Middle frontal gyrus (tissue), 1 donor: Measurements from ENCODE around the gene ATP5PB.

Source experiments
- DNase-seq: peaks from one replicate; pipeline ENCODE4 v3.0.0-alpha.2; 2015; ENCODE audit warnings: low spot score; ENCODE audit errors: extremely low spot score

ATP5PB gene, protein sequence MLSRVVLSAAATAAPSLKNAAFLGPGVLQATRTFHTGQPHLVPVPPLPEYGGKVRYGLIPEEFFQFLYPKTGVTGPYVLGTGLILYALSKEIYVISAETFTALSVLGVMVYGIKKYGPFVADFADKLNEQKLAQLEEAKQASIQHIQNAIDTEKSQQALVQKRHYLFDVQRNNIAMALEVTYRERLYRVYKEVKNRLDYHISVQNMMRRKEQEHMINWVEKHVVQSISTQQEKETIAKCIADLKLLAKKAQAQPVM

GRCh38 chr1:111448918-111449702, at the start of gene ATP5PB, which contains the start of gene WDR77:
Gene ATP5PB, plus strand, starts transcription at chr1:111449464. Its CDS starts 78 bp downstream, at chr1:111449542.
Gene WDR77, minus strand, starts transcription at chr1:111449256. Its CDS starts 87 bp downstream, at chr1:111449169.
- DNase-seq: peak; percentile 99

DNA sequence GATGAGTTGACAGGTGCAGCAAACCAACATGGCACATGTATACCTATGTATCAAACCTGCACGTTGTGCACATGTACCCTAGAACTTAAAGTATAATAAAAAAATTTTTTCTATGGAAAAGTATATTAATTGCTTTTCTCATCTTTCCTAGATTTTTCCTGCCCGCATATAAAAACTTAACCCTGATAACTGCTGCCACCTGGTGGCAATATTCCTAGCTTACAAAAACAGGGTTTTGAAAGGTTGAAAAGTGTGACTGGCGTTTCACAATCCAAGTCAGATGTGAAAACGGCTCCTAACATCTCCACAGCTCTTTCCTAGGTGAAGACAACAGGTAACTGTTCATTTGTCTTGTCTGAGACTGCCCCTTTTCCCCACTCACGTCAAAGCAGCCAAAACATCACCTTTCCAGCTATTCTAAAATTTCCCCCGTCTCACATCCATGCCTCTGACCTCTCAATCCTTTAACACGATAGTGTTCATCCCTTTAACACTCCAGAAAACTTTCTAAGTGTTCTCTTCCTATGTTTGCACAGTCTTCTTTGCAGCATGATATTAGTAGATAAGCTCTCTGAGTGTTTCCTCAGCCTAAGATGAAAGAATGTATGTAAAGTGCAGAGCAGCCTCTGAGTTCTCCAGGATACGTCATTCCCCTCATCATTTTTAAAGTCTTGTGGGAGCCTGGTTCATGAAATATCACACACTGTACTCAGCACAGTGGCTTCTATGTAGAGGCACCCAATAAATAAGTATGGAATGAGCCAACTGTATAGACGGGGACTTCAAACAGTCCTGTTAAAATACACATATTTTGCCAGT, 49.3 kb upstream of the ATP5PB start:
- DNase-seq: peak; percentile 6

- no peak for DNase-seq
These were observed 47.2 kb upstream of the ATP5PB start for GRCh38 chr1:111402083-111402482.

- DNase-seq: no peak
These were observed 44.7 kb upstream of the ATP5PB start for GRCh38 chr1:111404588-111404987.

GRCh38 chr1:111406321-111406768, 42.9 kb upstream of the ATP5PB start:
- DNase-seq: no peak

- no peak for DNase-seq
These were observed 42.0 kb upstream of the ATP5PB start for GRCh38 chr1:111407301-111407700.

- no peak for DNase-seq
These were observed 36.4 kb upstream of the ATP5PB start for GRCh38 chr1:111412839-111413238.

DNA sequence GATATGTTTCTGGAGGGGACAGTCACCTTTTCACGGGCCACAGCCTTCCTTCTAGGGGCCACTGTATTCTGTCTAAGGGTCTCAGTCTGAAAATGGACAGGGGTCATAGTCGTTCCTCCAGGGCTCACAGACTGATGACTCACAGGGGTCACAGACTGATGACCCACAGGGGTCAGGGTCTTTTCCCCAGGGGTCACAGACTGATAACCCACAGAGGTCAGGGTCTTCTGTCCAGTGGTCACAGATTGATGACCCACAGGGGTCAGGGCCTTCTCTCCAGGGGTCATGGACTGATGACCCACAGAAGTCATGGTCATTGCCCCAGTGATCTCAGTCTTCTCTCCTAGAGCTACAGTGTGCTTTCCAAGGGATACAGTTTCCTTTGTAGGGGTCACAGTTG, 34.5 kb upstream of the ATP5PB start:
- DNase-seq: no peak

DNA sequence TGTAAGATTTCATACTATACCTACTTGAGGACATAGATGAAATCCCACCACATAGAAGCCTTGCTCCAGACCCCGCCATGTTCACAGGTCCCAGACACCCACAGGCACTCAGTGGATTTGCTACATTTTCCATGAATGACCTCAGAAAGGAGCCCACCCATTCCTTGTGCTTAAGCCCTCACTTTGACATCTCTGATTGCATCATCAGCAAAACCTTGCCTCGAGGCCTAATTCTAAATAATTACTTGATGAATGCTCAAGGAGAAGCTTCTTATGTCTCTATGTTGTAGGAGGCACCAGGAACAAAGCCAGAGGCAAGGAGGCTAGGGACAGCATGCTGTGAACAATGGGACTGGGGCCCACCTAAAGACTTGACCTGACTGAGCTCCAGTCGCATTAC, 33.8 kb upstream of the ATP5PB start:
- DNase-seq: no peak

DNA sequence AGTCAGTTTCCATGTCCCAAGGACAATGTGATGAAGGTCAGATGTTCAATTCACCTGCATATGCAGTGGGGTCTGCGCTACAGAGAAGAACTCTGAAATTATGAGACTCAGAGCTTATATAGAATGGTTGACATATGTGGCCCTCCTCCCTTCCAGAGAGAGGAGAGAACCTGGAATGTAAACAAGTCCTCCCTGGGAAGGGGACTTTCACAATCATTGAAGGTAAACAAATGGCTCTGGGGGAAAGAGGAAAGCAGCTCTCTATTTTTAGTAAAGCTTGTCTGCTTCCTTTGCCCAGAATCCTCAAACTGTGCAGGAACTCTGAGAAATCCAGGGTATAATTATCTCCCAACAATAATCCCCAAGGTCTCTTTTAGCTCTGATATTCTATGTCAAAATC, 31.5 kb upstream of the ATP5PB start:
- DNase-seq: no peak

DNA sequence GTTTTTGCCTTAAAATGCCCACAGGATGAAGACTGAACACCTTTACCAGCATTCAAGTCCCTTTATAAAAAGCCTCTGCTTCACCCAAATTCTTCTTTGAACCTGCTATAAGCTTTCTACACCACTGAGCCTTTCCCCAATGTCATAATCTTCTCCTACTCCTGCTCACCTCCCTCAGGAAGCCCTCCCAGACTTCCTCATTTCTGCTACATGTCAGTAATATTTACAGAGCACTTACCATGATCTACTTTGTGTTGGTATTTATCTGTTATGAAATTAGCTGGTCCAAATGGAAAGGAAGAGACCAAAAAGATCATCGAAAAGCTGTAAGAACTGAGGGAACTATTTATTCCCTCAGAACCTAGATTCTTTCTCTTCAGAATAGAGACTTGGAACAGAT, 30.2 kb upstream of the ATP5PB start:
- DNase-seq: no peak

DNA sequence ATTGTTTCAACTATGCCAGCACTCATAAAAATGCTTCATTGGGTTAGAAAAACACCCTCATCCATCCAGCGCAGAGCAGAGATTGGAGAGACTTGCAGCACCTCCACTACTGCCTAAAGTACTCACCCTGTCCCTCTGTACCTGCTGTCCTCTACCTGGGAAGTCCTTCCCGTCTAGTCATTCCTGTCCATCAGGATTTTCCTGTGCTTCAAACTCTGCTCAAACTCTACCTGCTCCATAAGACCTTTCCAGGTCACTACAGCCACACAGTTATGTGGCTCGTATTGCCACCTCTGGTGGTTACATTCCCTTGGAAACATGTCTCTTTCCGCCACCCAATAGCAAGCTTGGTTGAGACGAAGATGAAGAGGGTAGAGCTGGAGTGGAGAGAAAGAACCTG, 28.9 kb upstream of the ATP5PB start:
- DNase-seq: no peak

GRCh38 chr1:111422546-111423391, 26.5 kb upstream of the ATP5PB start:
- DNase-seq: no peak

- no peak for DNase-seq
These were observed 25.0 kb upstream of the ATP5PB start for GRCh38 chr1:111424281-111424680.

DNA sequence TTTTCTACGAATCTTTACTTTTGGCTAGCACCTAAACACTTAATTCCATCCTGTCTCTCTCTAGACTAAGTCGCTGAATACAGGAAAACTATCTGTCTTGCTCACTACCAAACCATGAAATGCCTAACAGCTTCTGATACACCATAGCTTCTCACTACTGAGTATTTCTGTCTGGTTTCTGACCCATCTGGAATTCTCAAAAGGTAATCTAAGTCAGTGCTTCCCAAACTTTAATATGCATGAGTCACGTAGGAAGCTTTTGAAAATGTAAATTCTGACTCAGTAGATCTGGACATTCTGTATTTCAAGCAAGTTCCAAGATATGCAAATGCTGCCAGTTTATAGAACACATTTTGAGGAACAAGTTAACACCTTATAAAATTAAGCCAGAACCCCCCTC, 12.5 kb upstream of the ATP5PB start:
- no peak for DNase-seq

DNA sequence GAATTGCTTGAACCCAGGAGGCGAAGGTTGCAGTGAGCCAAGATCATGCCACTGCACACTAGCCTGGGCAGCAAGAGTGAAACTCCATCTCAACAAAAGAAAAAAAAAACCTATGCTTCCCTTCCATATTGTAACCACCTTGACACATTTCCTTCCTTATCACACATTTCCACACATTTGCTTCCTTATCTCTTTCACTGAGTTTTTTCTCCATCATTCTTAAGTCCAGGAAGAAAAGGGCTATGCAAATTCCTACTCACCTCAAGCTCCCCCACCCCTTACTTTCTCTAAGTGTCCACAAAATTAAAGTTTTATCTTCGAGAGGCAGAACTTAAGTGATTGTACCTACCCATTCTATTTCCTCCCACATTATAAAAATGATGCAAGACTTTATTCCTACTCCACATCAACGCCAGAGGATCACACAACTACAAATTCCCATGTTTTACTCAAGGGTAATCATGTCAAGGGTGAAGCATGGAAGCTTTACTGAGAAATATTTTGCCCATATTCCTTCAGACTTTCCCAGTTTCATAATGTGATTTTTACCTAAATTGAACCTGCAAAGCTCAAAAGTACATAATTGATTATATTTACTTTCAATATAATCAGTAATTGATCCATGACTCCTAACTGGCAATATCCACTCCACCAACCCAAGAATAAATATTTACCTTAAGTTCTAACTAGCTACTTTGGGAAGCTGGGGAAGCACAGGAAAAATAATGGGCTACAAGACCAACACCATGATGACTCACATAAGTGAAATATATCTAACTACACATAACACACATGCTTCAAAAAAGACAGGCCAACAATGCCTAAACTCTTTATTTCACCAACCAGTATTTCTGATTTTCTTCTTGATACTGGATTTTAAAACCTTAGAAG, 9.6 kb upstream of the ATP5PB start:
- DNase-seq: no peak

DNA sequence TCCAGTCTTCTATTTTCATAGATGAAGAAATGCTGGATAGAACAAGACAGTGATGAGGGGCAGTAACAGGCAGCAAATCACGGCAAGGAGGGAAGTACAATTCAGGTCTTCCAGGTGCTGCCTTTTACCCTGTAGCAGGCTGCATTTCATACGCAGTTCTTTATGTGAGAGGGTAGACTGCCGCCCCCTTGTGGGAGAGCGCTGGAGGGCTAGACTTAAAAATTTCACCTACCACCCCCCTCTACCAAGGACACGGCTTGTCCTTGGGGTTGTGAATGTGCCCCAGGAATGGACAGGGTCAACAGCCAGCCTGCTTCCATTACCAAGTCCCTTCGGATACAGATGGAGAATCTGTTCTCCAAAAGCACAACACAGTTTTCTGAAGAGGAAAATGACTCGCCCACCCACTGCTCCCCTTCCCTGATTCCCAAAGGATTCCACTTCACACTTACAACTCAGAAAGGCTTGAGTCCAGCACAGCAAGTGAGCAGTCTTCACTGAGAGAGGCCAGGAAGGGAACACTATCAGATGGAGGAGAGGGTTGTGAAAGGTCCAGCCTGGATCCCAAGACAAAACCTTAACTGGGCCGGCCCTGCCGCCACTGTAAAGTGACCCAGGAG, 7.6 kb upstream of the ATP5PB start:
- DNase-seq: no peak

DNA sequence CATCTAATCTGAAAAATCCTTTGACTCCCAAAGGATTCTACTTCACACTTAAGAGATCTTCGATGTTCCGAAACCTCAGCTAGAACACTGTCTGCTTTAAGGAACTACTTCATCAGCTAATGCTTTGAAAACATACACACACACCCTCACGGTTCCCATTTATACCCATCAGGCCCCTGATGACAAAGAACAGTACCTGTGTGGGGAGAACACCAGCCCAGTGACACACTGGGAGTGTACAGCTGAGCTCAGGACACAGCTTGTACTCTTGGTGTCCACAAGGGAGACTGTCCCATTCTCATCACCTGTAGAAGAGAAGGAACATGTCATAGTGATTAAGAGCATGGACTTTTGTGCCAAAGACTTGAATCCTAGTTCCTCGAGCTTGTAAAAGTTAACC, 6.8 kb upstream of the ATP5PB start:
- DNase-seq: no peak

DNA sequence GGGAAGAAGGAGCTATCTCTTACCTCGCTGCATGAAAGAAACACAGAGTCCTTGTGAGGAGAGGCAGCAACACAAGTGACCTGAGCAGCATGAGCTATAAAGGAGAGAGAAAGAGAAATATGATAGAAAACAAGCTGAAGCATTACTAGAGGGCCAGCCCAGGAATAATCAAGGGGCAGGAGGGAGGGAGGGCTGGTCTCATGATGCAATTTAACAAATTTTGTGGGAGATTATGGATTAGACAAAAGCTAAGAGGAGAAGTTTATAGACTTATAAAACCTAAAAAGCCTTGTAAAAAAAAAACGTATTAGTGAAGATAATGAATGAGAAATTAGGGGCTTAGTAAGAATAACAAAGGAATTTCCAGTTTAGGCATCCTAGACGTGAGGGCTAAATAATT, 5.2 kb upstream of the ATP5PB start:
- no peak for DNase-seq

GRCh38 chr1:111446546-111446945, 2.7 kb upstream of the ATP5PB start:
- DNase-seq: no peak
